ENCODE data around the gene EDEM3. TPM values are rescaled to one million over a fixed set of nuclear protein-coding genes. Genes with fewer than 3 reads are reported as not detected.

EDEM3 gene
- polyA plus RNA-seq, 1 donor from 2014 or later, result 49.5 TPM

GRCh38 chr1:184640505-184640904, 114.2 kb downstream of the EDEM3 start:
- H2AFZ ChIP-seq (ENCODE audit: low read depth, low read length), result no peak overlapping the region
- no peak overlapping the region for H3K4me3 ChIP-seq (ENCODE audit: low read length)
- H3K79me2 ChIP-seq (replicated peaks; ENCODE audit: insufficient read depth, low read length), result no peaks in the 10 kb centered on the region
- H3K4me2 ChIP-seq (ENCODE audit: low read length), result no peak overlapping the region
- no peaks in the 10 kb centered on the region for H3K9me3 ChIP-seq (ENCODE audit: low read length)
- no peak for TF ChIP-seq RAD21 (conservative IDR thresholded peaks at IDR 0.05)
- no peak for TF ChIP-seq CTCF (IDR thresholded peaks at IDR 0.05; ENCODE audit: poor library complexity, severe bottlenecking)
- no peak for TF ChIP-seq SMC3 (conservative IDR thresholded peaks at IDR 0.05; ENCODE audit: poor library complexity)
- no peak for TF ChIP-seq REST (IDR thresholded peaks at IDR 0.05; ENCODE audit: borderline replicate concordance)
- TF ChIP-seq EZH2 (IDR thresholded peaks at IDR 0.05; ENCODE audit: borderline replicate concordance, insufficient read depth, low read length, poor library complexity, severe bottlenecking), result no peak
- no peak for TF ChIP-seq MXI1 (conservative IDR thresholded peaks at IDR 0.05; ENCODE audit: poor library complexity, severe bottlenecking)
- TF ChIP-seq EP300 (conservative IDR thresholded peaks at IDR 0.05; ENCODE audit: poor library complexity, severe bottlenecking), result no peak
- no peak for TF ChIP-seq TAF1 (IDR thresholded peaks at IDR 0.05; ENCODE audit: low read depth)
- TF ChIP-seq POLR2AphosphoS5 (IDR thresholded peaks at IDR 0.05), result no peak
- no peak overlapping the region for H3K27ac ChIP-seq (ENCODE audit: low read length)
- H3F3A ChIP-seq (ENCODE audit: insufficient read depth, low read length, poor library complexity, severe bottlenecking), result no peaks in the 10 kb centered on the region
- no peaks in the 10 kb centered on the region for H3K9me2 ChIP-seq (ENCODE audit: insufficient read depth, low read length)
- no peaks in the 10 kb centered on the region for H3K27me3 ChIP-seq (ENCODE audit: insufficient read depth, low read depth, low read length)
- H3K9ac ChIP-seq (ENCODE audit: low read length), result no peak overlapping the region
- no peaks in the 10 kb centered on the region for H4K20me1 ChIP-seq (ENCODE audit: insufficient read depth)
- H3K36me3 ChIP-seq (ENCODE audit: insufficient read depth, low read length), result no peaks in the 10 kb centered on the region

Other genes with a start within 250 kb of the EDEM3 start
- 0.09 and 0.12 TPM in 2 replicates for gene NIBAN1, start 219.7 kb upstream of the EDEM3 start, polyA plus RNA-seq